ENCODE measurements around the gene MACROH2A1.

MACROH2A1 gene

GRCh38 chr5:135373736-135374515 is 25.1 kb downstream of the MACROH2A1 start:
- Histone ChIP-seq H3K9me3 (no peaks in the 10 kb centered on the region), H3K27me3 (no peaks in the 10 kb centered on the region), H3K4me3 (ENCODE audit: low read depth, low read length) (no peak overlapping the region), H3K4me1 (no peaks in the 10 kb centered on the region), H3K36me3 (peaks cover 84% of the 10 kb centered on the region)
- TF ChIP-seq CTCF (IDR thresholded peaks at IDR 0.05; ENCODE audit: low read depth, low read length) = no peak
- no peak for DNase-seq

- no peaks in the 10 kb centered on the region for H3K27me3 ChIP-seq
- H3K4me1 ChIP-seq = no peaks in the 10 kb centered on the region
- TF ChIP-seq CTCF (IDR thresholded peaks at IDR 0.05; ENCODE audit: low read depth, low read length) = no peak
- no peaks in the 10 kb centered on the region for H3K9me3 ChIP-seq
- H3K36me3 ChIP-seq = peaks cover 84% of the 10 kb centered on the region
- DNase-seq = no peak
- H3K4me3 ChIP-seq (ENCODE audit: low read depth, low read length) = no peak overlapping the region
Observed at GRCh38 chr5:135372654-135373381, 26.2 kb downstream of the MACROH2A1 start.

- Histone ChIP-seq H3K36me3 (peaks cover 82% of the 10 kb centered on the region), H3K27me3 (no peaks in the 10 kb centered on the region), H3K4me3 (ENCODE audit: low read depth, low read length) (no peak overlapping the region), H3K4me1 (no peaks in the 10 kb centered on the region), H3K9me3 (no peaks in the 10 kb centered on the region)
- no peak for DNase-seq
- no peak for TF ChIP-seq CTCF (IDR thresholded peaks at IDR 0.05; ENCODE audit: low read depth, low read length)
Observed at GRCh38 chr5:135371622-135372232, 27.3 kb downstream of the MACROH2A1 start.

GRCh38 chr5:135369952-135370351 is 29.1 kb downstream of the MACROH2A1 start:
- Histone ChIP-seq H3K4me1 (no peaks in the 10 kb centered on the region), H3K9me3 (no peaks in the 10 kb centered on the region), H3K36me3 (peaks cover 75% of the 10 kb centered on the region), H3K27me3 (no peaks in the 10 kb centered on the region), H3K4me3 (ENCODE audit: low read depth, low read length) (no peak overlapping the region)
- DNase-seq = no peak
- no peak for TF ChIP-seq CTCF (IDR thresholded peaks at IDR 0.05; ENCODE audit: low read depth, low read length)

GRCh38 chr5:135367554-135367953 is 31.5 kb downstream of the MACROH2A1 start:
- peaks cover 78% of the 10 kb centered on the region for H3K36me3 ChIP-seq
- no peak for TF ChIP-seq CTCF (IDR thresholded peaks at IDR 0.05; ENCODE audit: low read depth, low read length)
- no peaks in the 10 kb centered on the region for H3K4me1 ChIP-seq
- H3K9me3 ChIP-seq = no peaks in the 10 kb centered on the region
- no peak overlapping the region for H3K4me3 ChIP-seq (ENCODE audit: low read depth, low read length)
- H3K27me3 ChIP-seq = no peaks in the 10 kb centered on the region
- DNase-seq = no peak

Measured in BE2C (cell line).